Liver (tissue), 9 donors: ENCODE data around the gene KCNMA1. TPM values are rescaled to one million over a fixed set of nuclear protein-coding genes. Genes with fewer than 3 reads are reported as not detected.

ENCODE experiments used
- DNase-seq: peaks from one replicate; pipeline ENCODE4 v3.0.0-alpha.2; 2017; ENCODE audit warnings: low spot score
- H3K27ac ChIP-seq, 2 donors: one replicate each; pipeline ENCODE4 v1.7.0; 2013; ENCODE audit warnings: inconsistent platforms in 2 of 2, low read length in 2 of 2, control low read depth in 1 of 2, low read depth in 1 of 2, mild to moderate bottlenecking in 1 of 2
- H3K27me3 ChIP-seq, 4 donors: one replicate each; pipeline versions ENCODE4 v1.6.1 to v1.7.0; 2013; ENCODE audit warnings: low read length in 3 of 4, inconsistent platforms in 1 of 4, mild to moderate bottlenecking in 1 of 4, moderate library complexity in 1 of 4; ENCODE audit not compliant: control insufficient read depth in 4 of 4, insufficient read depth in 4 of 4
- H3K36me3 ChIP-seq, 4 donors: one replicate each; pipeline versions ENCODE4 v1.6.1 to v1.7.0; 2013; ENCODE audit warnings: low read length in 3 of 4, mild to moderate bottlenecking in 3 of 4, low read depth in 1 of 4, moderate library complexity in 1 of 4; ENCODE audit not compliant: control insufficient read depth in 4 of 4, insufficient read depth in 3 of 4
- H3K4me1 ChIP-seq, 4 donors: one replicate each; pipeline versions ENCODE4 v1.6.1 to v1.7.0; 2013; ENCODE audit warnings: low read length in 3 of 4, mild to moderate bottlenecking in 3 of 4, moderate library complexity in 1 of 4; ENCODE audit not compliant: control insufficient read depth in 4 of 4, insufficient read depth in 4 of 4
- H3K4me3 ChIP-seq, 3 donors: one replicate each; pipeline versions ENCODE4 v1.6.1 to v1.7.0; 2013; ENCODE audit warnings: low read length in 3 of 3, control low read depth in 1 of 3, low read depth in 1 of 3, mild to moderate bottlenecking in 1 of 3
- H3K9ac ChIP-seq, 2 donors: one replicate each; pipeline ENCODE4 v1.7.0; 2013; ENCODE audit warnings: low read length in 2 of 2, mild to moderate bottlenecking in 2 of 2, moderate library complexity in 2 of 2, control low read depth in 1 of 2, low read depth in 1 of 2
- H3K9me3 ChIP-seq, 4 donors: one replicate each; pipeline versions ENCODE4 v1.6.1 to v1.7.0; 2013; ENCODE audit warnings: low read length in 3 of 4; ENCODE audit not compliant: control insufficient read depth in 4 of 4
- ATF3 ChIP-seq: IDR thresholded peaks from 2 replicates; pipeline ENCODE4 v1.6.1; 2016; ENCODE audit warnings: antibody characterized with exemption
- CTCF ChIP-seq: fragments of 150-350 bp; IDR thresholded peaks from 2 replicates; pipeline ENCODE4 v1.5.1; 2017; ENCODE audit warnings: improper control_type of control experiment, low read depth, low read length; ENCODE audit not compliant: missing input control
- EGR1 ChIP-seq, 2 donors: IDR thresholded peaks; 2 replicates each; pipeline ENCODE4 v1.6.1; 2016 to 2018; ENCODE audit warnings: antibody characterized with exemption in 2 of 2, low read depth in 2 of 2
- FOXA1 ChIP-seq: IDR thresholded peaks from 2 replicates; pipeline ENCODE4 v1.6.1; 2016; ENCODE audit warnings: antibody characterized with exemption
- FOXA2 ChIP-seq: IDR thresholded peaks from 2 replicates; pipeline ENCODE4 v1.6.1; 2016; ENCODE audit warnings: antibody characterized with exemption
- HNF4A ChIP-seq, 2 donors: conservative IDR thresholded peaks; 2 replicates each; pipeline ENCODE4 v1.6.1; 2016; ENCODE audit warnings: antibody characterized with exemption in 2 of 2, mild to moderate bottlenecking in 2 of 2
- HNF4G ChIP-seq: IDR thresholded peaks from 2 replicates; pipeline ENCODE4 v1.6.1; 2016; ENCODE audit warnings: antibody characterized with exemption
- JUND ChIP-seq, 2 donors: IDR thresholded peaks; 2 replicates each; pipeline ENCODE4 v1.6.1; 2016; ENCODE audit warnings: antibody characterized with exemption in 2 of 2
- MAX ChIP-seq: IDR thresholded peaks from 2 replicates; pipeline ENCODE4 v1.6.1; 2016; ENCODE audit warnings: antibody characterized with exemption
- NR2F2 ChIP-seq: IDR thresholded peaks from 2 replicates; pipeline ENCODE4 v1.6.1; 2016; ENCODE audit warnings: antibody characterized with exemption
- RAD21 ChIP-seq, 2 donors: IDR thresholded peaks; 2 replicates each; pipeline ENCODE4 v1.6.1; 2016; ENCODE audit warnings: antibody characterized with exemption in 2 of 2, mild to moderate bottlenecking in 2 of 2
- REST ChIP-seq: IDR thresholded peaks from 2 replicates; pipeline ENCODE4 v1.6.1; 2016; ENCODE audit warnings: antibody characterized with exemption, mild to moderate bottlenecking
- SP1 ChIP-seq: IDR thresholded peaks from 2 replicates; pipeline ENCODE4 v1.6.1; 2018; ENCODE audit warnings: antibody characterized with exemption, mild to moderate bottlenecking
- TAF1 ChIP-seq: conservative IDR thresholded peaks from 2 replicates; pipeline ENCODE4 v1.6.1; 2016; ENCODE audit warnings: antibody characterized with exemption, mild to moderate bottlenecking
- YY1 ChIP-seq: IDR thresholded peaks from 2 replicates; pipeline ENCODE4 v1.6.1; 2016; ENCODE audit warnings: antibody characterized with exemption, mild to moderate bottlenecking
- ZBTB33 ChIP-seq: IDR thresholded peaks from 2 replicates; pipeline ENCODE4 v1.6.1; 2016; ENCODE audit warnings: antibody characterized with exemption
- WGBS: extraction: QIAGEN DNeasy Blood & Tissue Kit; methylation state at CpG from one replicate; pipeline ENCODE4 v1.1.7; 2013; 5-methylcytosine and 5-hydroxymethylcytosine counted together
- polyA plus RNA-seq, 2 donors: library from polyadenylated mRNA; stranded (reverse) in 1 of 2; unstranded in 1 of 2; fragments of 200-250 nt in 1 of 2; fragments of >200 nt in 1 of 2; fragmentation: Nextera tagmentation in 1 of 2; extraction: Ambion mirVana in 1 of 2; gene quantifications; one replicate each; pipeline versions ENCODE4 v1.2.1 to v1.2.3, GENCODE V29; 2013 to 2015
- total RNA-seq, 2 donors: library from RNA; depleted of rRNA; stranded (reverse); fragments of >200 nt; gene quantifications; one replicate each; pipeline ENCODE4 v1.2.3, GENCODE V29; 2014
- donor health status: healthy.
- donor health status: healthy.
- donor health status: healthy.
- donor health status: healthy.
- donor health status: healthy.

The KCNMA1 gene
- total and polyA plus RNA-seq, 4 donors, result 2.5 to 9.7 (median 4.7) TPM

- no peak for TF ChIP-seq REST
- TF ChIP-seq FOXA2, result no peak
- TF ChIP-seq NR2F2, result no peak
Observed at GRCh38 chr10:77516575-77516974, 121.0 kb downstream of the KCNMA1 start (continued).

- Histone ChIP-seq H3K4me1 (no peaks in the 10 kb centered on the region), H3K27me3 (no peaks in the 10 kb centered on the region), H3K9ac (no peak overlapping the region), H3K9me3 (no peaks in the 10 kb centered on the region), H3K4me3 (no peak overlapping the region), H3K27ac (no peak overlapping the region), H3K36me3 (no peaks in the 10 kb centered on the region)
- WGBS, result 90% methylated on average over 4 of the region's 4 CpGs
- TF ChIP-seq YY1 (no peak), REST (no peak), MAX (no peak), FOXA1 (no peak), TAF1 (no peak), NR2F2 (no peak), ZBTB33 (no peak), SP1 (no peak), EGR1 (IDR thresholded peaks at IDR 0.05; ENCODE audit: low read depth in 2 of 2) (no peak)
- no peak for DNase-seq
Observed at GRCh38 chr10:77514870-77515269, 122.7 kb downstream of the KCNMA1 start.

- H3K9ac ChIP-seq, result no peak overlapping the region
Observed at GRCh38 chr10:77513781-77514331, 123.8 kb downstream of the KCNMA1 start.

More at GRCh38 chr10:77513781-77514331, 123.8 kb downstream of the KCNMA1 start:
- H3K9me3 ChIP-seq, result no peaks in the 10 kb centered on the region
- H3K27me3 ChIP-seq, result no peaks in the 10 kb centered on the region
- TF ChIP-seq ATF3, result no peak
- no peak for TF ChIP-seq ZBTB33
- TF ChIP-seq EGR1 (IDR thresholded peaks at IDR 0.05; ENCODE audit: low read depth in 2 of 2), result no peak
- TF ChIP-seq CTCF, result no peak
- TF ChIP-seq SP1, result no peak
- no peak for TF ChIP-seq MAX
- no peak for TF ChIP-seq RAD21 (IDR thresholded peaks at IDR 0.05)
- no peak for TF ChIP-seq HNF4G
- TF ChIP-seq JUND (IDR thresholded peaks at IDR 0.05), result no peak
- TF ChIP-seq FOXA1, result no peak
- TF ChIP-seq HNF4A (conservative IDR thresholded peaks at IDR 0.05), result no peak
- TF ChIP-seq NR2F2, result no peak
- WGBS, result 85% methylated on average over 15 of the region's 15 CpGs
- H3K27ac ChIP-seq, result no peak overlapping the region
- no peak overlapping the region for H3K4me3 ChIP-seq
- no peak for DNase-seq
- H3K4me1 ChIP-seq, result no peaks in the 10 kb centered on the region
- H3K36me3 ChIP-seq, result no peaks in the 10 kb centered on the region
